Loucy (cell line): ENCODE data around the gene NFKB1.

Experiments used
- H2AFZ ChIP-seq: fragments of 200-600 bp; sonication (generic); 2 replicates; pipeline ENCODE4 v1.6.0; 2016; ENCODE audit warnings: antibody characterized with exemption, mild to moderate bottlenecking, low read length, moderate library complexity
- H3F3A ChIP-seq: fragments of 200-600 bp; 2 replicates; pipeline ENCODE4 v1.6.0; 2016; ENCODE audit warnings: antibody characterized with exemption, low read depth, mild to moderate bottlenecking
- H3K27me3 ChIP-seq: fragments of 200-600 bp; sonication (generic); 2 replicates; pipeline ENCODE4 v1.6.1; 2014; ENCODE audit warnings: low read length, mild to moderate bottlenecking; ENCODE audit not compliant: insufficient read depth, poor library complexity, severe bottlenecking
- H3K36me3 ChIP-seq: fragments of 200-600 bp; sonication (generic); 2 replicates; pipeline ENCODE4 v1.6.1; 2016; ENCODE audit warnings: low read length; ENCODE audit not compliant: insufficient read depth
- H3K4me1 ChIP-seq: fragments of 200-600 bp; sonication (generic); 2 replicates; pipeline ENCODE4 v1.5.1; 2014; ENCODE audit warnings: low read length, mild to moderate bottlenecking; ENCODE audit not compliant: insufficient read depth, poor library complexity, severe bottlenecking
- H3K4me2 ChIP-seq: fragments of 200-600 bp; sonication (generic); 2 replicates; pipeline ENCODE4 v1.6.0; 2014; ENCODE audit warnings: antibody characterized with exemption, low read length, low read depth, mild to moderate bottlenecking; ENCODE audit not compliant: poor library complexity, severe bottlenecking
- H3K4me3 ChIP-seq: fragments of 200-600 bp; sonication (generic); 2 replicates; pipeline ENCODE4 v1.5.1; 2014; ENCODE audit warnings: low read length, mild to moderate bottlenecking, mixed read lengths; ENCODE audit not compliant: poor library complexity, severe bottlenecking
- H3K79me2 ChIP-seq: fragments of 200-600 bp; sonication (generic); 2 replicates; pipeline ENCODE4 v1.6.1; 2014; ENCODE audit warnings: low read length; ENCODE audit not compliant: insufficient read depth
- H3K9ac ChIP-seq: fragments of 200-600 bp; sonication (generic); 2 replicates; pipeline ENCODE4 v1.6.0; 2014; ENCODE audit warnings: mild to moderate bottlenecking, low read depth, low read length, moderate library complexity; ENCODE audit not compliant: poor library complexity, severe bottlenecking
- H3K9me2 ChIP-seq: fragments of 200-600 bp; sonication (generic); replicated peaks from 2 replicates; pipeline ENCODE4 v1.6.1; 2016; ENCODE audit warnings: low read depth, low read length, mixed read lengths
- H3K9me3 ChIP-seq: fragments of 200-600 bp; sonication (generic); 2 replicates; pipeline ENCODE4 v1.6.1; 2014; ENCODE audit warnings: mild to moderate bottlenecking, antibody characterized with exemption, low read length, low read depth; ENCODE audit not compliant: insufficient read depth
- H4K20me1 ChIP-seq: fragments of 200-600 bp; sonication (generic); 2 replicates; pipeline ENCODE4 v1.6.0; 2014; ENCODE audit warnings: antibody characterized with exemption, low read length, mild to moderate bottlenecking; ENCODE audit not compliant: insufficient read depth, poor library complexity, severe bottlenecking
- EZH2phosphoT487 ChIP-seq: fragments of 200-600 bp; IDR thresholded peaks from 2 replicates; pipeline ENCODE4 v1.6.1; 2018; ENCODE audit warnings: antibody characterized with exemption, mild to moderate bottlenecking, moderate library complexity, borderline replicate concordance
- TF ChIP-seq, protein P1 (sequence below): fragments of 200-600 bp; sonication (generic); conservative IDR thresholded peaks from 2 replicates; pipeline ENCODE4 v1.5.1; 2014; ENCODE audit warnings: mild to moderate bottlenecking, antibody characterized with exemption, low read length

NFKB1 gene

DNA sequence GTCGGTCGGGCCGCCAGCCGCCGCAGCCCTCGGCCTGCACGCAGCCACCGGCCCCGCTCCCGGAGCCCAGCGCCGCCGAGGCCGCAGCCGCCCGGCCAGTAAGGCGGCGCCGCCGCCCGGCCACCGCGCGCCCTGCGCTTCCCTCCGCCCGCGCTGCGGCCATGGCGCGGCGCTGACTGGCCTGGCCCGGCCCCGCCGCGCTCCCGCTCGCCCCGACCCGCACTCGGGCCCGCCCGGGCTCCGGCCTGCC lies 213 bp downstream of the NFKB1 start:
- Histone ChIP-seq H3K4me3 (peak overlapping the region; percentile 92), H3K27me3 (peaks cover 3% of the 10 kb centered on the region), H3K79me2 (peaks cover 48% of the 10 kb centered on the region), H3K36me3 (no peaks in the 10 kb centered on the region), H4K20me1 (peaks cover 16% of the 10 kb centered on the region), H3K9me2 (no peaks in the 10 kb centered on the region), H3K9ac (peak overlapping the region; percentile 96), H3K9me3 (no peaks in the 10 kb centered on the region), H3F3A (no peaks in the 10 kb centered on the region), H3K4me2 (peak overlapping the region; percentile 91), H2AFZ (peak overlapping the region; percentile 89), H3K4me1 (peaks cover 48% of the 10 kb centered on the region)
- TF ChIP-seq, protein P1, sequence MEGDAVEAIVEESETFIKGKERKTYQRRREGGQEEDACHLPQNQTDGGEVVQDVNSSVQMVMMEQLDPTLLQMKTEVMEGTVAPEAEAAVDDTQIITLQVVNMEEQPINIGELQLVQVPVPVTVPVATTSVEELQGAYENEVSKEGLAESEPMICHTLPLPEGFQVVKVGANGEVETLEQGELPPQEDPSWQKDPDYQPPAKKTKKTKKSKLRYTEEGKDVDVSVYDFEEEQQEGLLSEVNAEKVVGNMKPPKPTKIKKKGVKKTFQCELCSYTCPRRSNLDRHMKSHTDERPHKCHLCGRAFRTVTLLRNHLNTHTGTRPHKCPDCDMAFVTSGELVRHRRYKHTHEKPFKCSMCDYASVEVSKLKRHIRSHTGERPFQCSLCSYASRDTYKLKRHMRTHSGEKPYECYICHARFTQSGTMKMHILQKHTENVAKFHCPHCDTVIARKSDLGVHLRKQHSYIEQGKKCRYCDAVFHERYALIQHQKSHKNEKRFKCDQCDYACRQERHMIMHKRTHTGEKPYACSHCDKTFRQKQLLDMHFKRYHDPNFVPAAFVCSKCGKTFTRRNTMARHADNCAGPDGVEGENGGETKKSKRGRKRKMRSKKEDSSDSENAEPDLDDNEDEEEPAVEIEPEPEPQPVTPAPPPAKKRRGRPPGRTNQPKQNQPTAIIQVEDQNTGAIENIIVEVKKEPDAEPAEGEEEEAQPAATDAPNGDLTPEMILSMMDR = no peak
- no peak for TF ChIP-seq EZH2phosphoT487

GRCh38 chr4:102502543-102502818 lies 1.3 kb downstream of the NFKB1 start:
- Histone ChIP-seq H3K4me3 (peak overlapping the region; percentile 92), H3K4me1 (peaks cover 46% of the 10 kb centered on the region), H3K9ac (peak overlapping the region; percentile 96), H2AFZ (no peak overlapping the region), H3K36me3 (no peaks in the 10 kb centered on the region), H3F3A (no peaks in the 10 kb centered on the region), H3K79me2 (peaks cover 58% of the 10 kb centered on the region), H4K20me1 (peaks cover 16% of the 10 kb centered on the region), H3K4me2 (peak overlapping the region; percentile 91), H3K27me3 (peaks cover 3% of the 10 kb centered on the region), H3K9me2 (no peaks in the 10 kb centered on the region), H3K9me3 (no peaks in the 10 kb centered on the region)
- no peak for TF ChIP-seq EZH2phosphoT487
- TF ChIP-seq, protein P1 = no peak

DNA sequence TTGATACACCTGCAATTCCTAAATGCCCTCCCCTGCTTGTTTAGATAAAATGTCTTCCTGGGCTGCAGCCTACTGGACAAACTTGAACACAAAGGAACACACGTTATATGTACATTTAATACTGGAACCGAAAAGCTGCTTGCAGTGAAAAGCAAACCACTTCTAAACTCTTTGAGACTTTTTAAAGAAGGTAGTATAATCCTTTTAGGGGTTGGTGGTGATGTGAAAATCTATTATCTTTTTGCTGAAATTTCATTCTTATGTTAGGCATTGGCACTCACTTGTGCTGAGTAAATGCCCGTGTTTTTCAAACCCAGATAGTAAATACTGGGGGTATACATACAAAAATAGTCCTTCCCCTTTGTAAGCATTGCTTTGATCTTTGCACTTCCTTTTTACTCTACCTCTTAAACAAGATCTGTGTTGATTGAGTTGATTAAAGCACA lies 2.2 kb downstream of the NFKB1 start:
- Histone ChIP-seq H3K36me3 (no peaks in the 10 kb centered on the region), H3K27me3 (peaks cover 3% of the 10 kb centered on the region), H3K4me2 (peak overlapping the region; percentile 91), H4K20me1 (peaks cover 16% of the 10 kb centered on the region), H3K4me3 (peak overlapping the region; percentile 92), H3F3A (no peaks in the 10 kb centered on the region), H2AFZ (0 out of 2 replicates have a peak overlapping the region, but pooled peaks have one; percentile 2), H3K9me2 (no peaks in the 10 kb centered on the region), H3K9ac (peak overlapping the region; percentile 96), H3K79me2 (peaks cover 66% of the 10 kb centered on the region), H3K9me3 (no peaks in the 10 kb centered on the region), H3K4me1 (peaks cover 53% of the 10 kb centered on the region)
- TF ChIP-seq, protein P1 = no peak
- no peak for TF ChIP-seq EZH2phosphoT487
